Measurements from ENCODE around the gene HOXD8. TPM values are rescaled to one million over a fixed set of nuclear protein-coding genes. Genes with fewer than 3 reads are reported as not detected.

Gene HOXD8
- total and polyA plus RNA-seq, 2 donors (not counting 1 experiment from before 2014, with no cell fraction given), result not detected

GRCh38 chr2:176159663-176160250 lies 30.3 kb downstream of the HOXD8 start:
- peak in 1 of 2 donors; percentile 62 for DNase-seq (ENCODE audit: low read depth in 2 of 2)
- H3K9ac ChIP-seq (ENCODE audit: insufficient read depth, low read length), result no peak overlapping the region
- no peak overlapping the region for H3K27ac ChIP-seq (ENCODE audit: insufficient read depth, low read length)
- no peaks in the 10 kb centered on the region for H3K79me2 ChIP-seq (ENCODE audit: control insufficient read depth, insufficient read depth, low read length)
- peaks cover 84% of the 10 kb centered on the region for H3K27me3 ChIP-seq (ENCODE audit: control insufficient read depth, insufficient read depth, low read length)
- H3K4me1 ChIP-seq (ENCODE audit: control insufficient read depth, extremely low read depth, insufficient read depth, low read length), result no peaks in the 10 kb centered on the region
- no peak overlapping the region for H3K4me2 ChIP-seq (ENCODE audit: extremely low read depth, insufficient read depth, low read length)
- no peaks in the 10 kb centered on the region for H4K20me1 ChIP-seq (ENCODE audit: control insufficient read depth, extremely low read depth, insufficient read depth, low read length)
- H3K4me3 ChIP-seq (replicated peaks in 1 of 4; ENCODE audit: control extremely low read depth in 1 of 4, insufficient read depth in 1 of 4, low read depth in 3 of 4, low read length in 4 of 4), result no peak overlapping the region
- H3K36me3 ChIP-seq (ENCODE audit: control insufficient read depth, insufficient read depth, low read length), result no peaks in the 10 kb centered on the region
- no peaks in the 10 kb centered on the region for H3K9me3 ChIP-seq (ENCODE audit: control insufficient read depth, insufficient read depth, low read depth, low read length)
- TF ChIP-seq EZH2 (IDR thresholded peaks at IDR 0.05; ENCODE audit: low read length, missing control alignments) (peak; percentile 68), CTCF (conservative IDR thresholded peaks at IDR 0.05 in 1 of 2, IDR thresholded peaks at IDR 0.05 in 1 of 2; ENCODE audit: low read depth in 1 of 2, low read length in 2 of 2) (no peak)
- H2AFZ ChIP-seq (ENCODE audit: low read length), result no peak overlapping the region

- DNase-seq (ENCODE audit: low read depth in 2 of 2), result peak in 1 of 2 donors; percentile 81
- H3K9ac ChIP-seq (ENCODE audit: insufficient read depth, low read length), result no peak overlapping the region
- H3K9me3 ChIP-seq (ENCODE audit: control insufficient read depth, insufficient read depth, low read depth, low read length), result no peaks in the 10 kb centered on the region
- no peaks in the 10 kb centered on the region for H3K79me2 ChIP-seq (ENCODE audit: control insufficient read depth, insufficient read depth, low read length)
- peaks cover 86% of the 10 kb centered on the region for H3K27me3 ChIP-seq (ENCODE audit: control insufficient read depth, insufficient read depth, low read length)
- no peaks in the 10 kb centered on the region for H4K20me1 ChIP-seq (ENCODE audit: control insufficient read depth, extremely low read depth, insufficient read depth, low read length)
- TF ChIP-seq CTCF (conservative IDR thresholded peaks at IDR 0.05 in 1 of 2, IDR thresholded peaks at IDR 0.05 in 1 of 2; ENCODE audit: low read depth in 1 of 2, low read length in 2 of 2) (no peak), EZH2 (IDR thresholded peaks at IDR 0.05; ENCODE audit: low read length, missing control alignments) (no peak)
- H2AFZ ChIP-seq (ENCODE audit: low read length), result no peak overlapping the region
- no peak overlapping the region for H3K4me2 ChIP-seq (ENCODE audit: extremely low read depth, insufficient read depth, low read length)
- no peaks in the 10 kb centered on the region for H3K36me3 ChIP-seq (ENCODE audit: control insufficient read depth, insufficient read depth, low read length)
- H3K4me3 ChIP-seq (replicated peaks in 1 of 4; ENCODE audit: control extremely low read depth in 1 of 4, insufficient read depth in 1 of 4, low read depth in 3 of 4, low read length in 4 of 4), result no peak overlapping the region
- no peak overlapping the region for H3K27ac ChIP-seq (ENCODE audit: insufficient read depth, low read length)
- no peaks in the 10 kb centered on the region for H3K4me1 ChIP-seq (ENCODE audit: control insufficient read depth, extremely low read depth, insufficient read depth, low read length)
Observed at GRCh38 chr2:176160251-176160985, 30.9 kb downstream of the HOXD8 start.

GRCh38 chr2:176160986-176161824 lies 31.7 kb downstream of the HOXD8 start:
- H3K4me2 ChIP-seq (ENCODE audit: extremely low read depth, insufficient read depth, low read length), result no peak overlapping the region
- H3K9me3 ChIP-seq (ENCODE audit: control insufficient read depth, insufficient read depth, low read depth, low read length), result no peaks in the 10 kb centered on the region
- H3K9ac ChIP-seq (ENCODE audit: insufficient read depth, low read length), result no peak overlapping the region
- no peaks in the 10 kb centered on the region for H4K20me1 ChIP-seq (ENCODE audit: control insufficient read depth, extremely low read depth, insufficient read depth, low read length)
- peaks cover 86% of the 10 kb centered on the region for H3K27me3 ChIP-seq (ENCODE audit: control insufficient read depth, insufficient read depth, low read length)
- no peak overlapping the region for H2AFZ ChIP-seq (ENCODE audit: low read length)
- H3K4me3 ChIP-seq (replicated peaks in 1 of 4; ENCODE audit: control extremely low read depth in 1 of 4, insufficient read depth in 1 of 4, low read depth in 3 of 4, low read length in 4 of 4), result no peak overlapping the region
- H3K27ac ChIP-seq (ENCODE audit: insufficient read depth, low read length), result no peak overlapping the region
- no peaks in the 10 kb centered on the region for H3K36me3 ChIP-seq (ENCODE audit: control insufficient read depth, insufficient read depth, low read length)
- H3K79me2 ChIP-seq (ENCODE audit: control insufficient read depth, insufficient read depth, low read length), result no peaks in the 10 kb centered on the region
- H3K4me1 ChIP-seq (ENCODE audit: control insufficient read depth, extremely low read depth, insufficient read depth, low read length), result no peaks in the 10 kb centered on the region
- DNase-seq (ENCODE audit: low read depth in 2 of 2), result peak in 1 of 2 donors; percentile 69
- TF ChIP-seq EZH2 (IDR thresholded peaks at IDR 0.05; ENCODE audit: low read length, missing control alignments) (no peak), CTCF (conservative IDR thresholded peaks at IDR 0.05 in 1 of 2, IDR thresholded peaks at IDR 0.05 in 1 of 2; ENCODE audit: low read depth in 1 of 2, low read length in 2 of 2) (no peak)
